Lung (tissue), 12 donors: Measurements from ENCODE around the gene SBF2. TPM values are rescaled to one million over a fixed set of nuclear protein-coding genes. Genes with fewer than 3 reads are reported as not detected.

Experiments used
- ATAC-seq: fragments of 200-7000 bp; cut with Tn5 transposase; one replicate; pipeline ENCODE4 v1.9.1; 2020; ENCODE audit warnings: moderate number of reproducible peaks; ENCODE audit not compliant: insufficient read depth, low FRiP score
- DNase-seq, 3 donors: peaks; one replicate each; pipeline ENCODE4 v3.0.0-alpha.2; 2013 to 2017
- H3K27ac ChIP-seq, 2 donors: one replicate each; pipeline ENCODE4 v1.5.1; 2013; ENCODE audit warnings: mild to moderate bottlenecking in 2 of 2, moderate library complexity in 2 of 2, control low read depth in 1 of 2, inconsistent platforms in 1 of 2, low read depth in 1 of 2, low read length in 1 of 2
- H3K27me3 ChIP-seq, 3 donors: one replicate each; pipeline ENCODE4 v1.5.1; 2013; ENCODE audit warnings: low read length in 2 of 3; ENCODE audit not compliant: control insufficient read depth in 3 of 3, insufficient read depth in 3 of 3
- H3K36me3 ChIP-seq, 4 donors: one replicate each; pipeline ENCODE4 v1.5.1; 2013; ENCODE audit warnings: low read length in 4 of 4, mild to moderate bottlenecking in 1 of 4, moderate library complexity in 1 of 4; ENCODE audit not compliant: control insufficient read depth in 4 of 4, insufficient read depth in 4 of 4
- H3K4me1 ChIP-seq, 5 donors: one replicate each; pipeline ENCODE4 v1.5.1; 2013; ENCODE audit warnings: low read length in 5 of 5, mild to moderate bottlenecking in 2 of 5, moderate library complexity in 1 of 5; ENCODE audit not compliant: control insufficient read depth in 5 of 5, insufficient read depth in 5 of 5
- H3K4me3 ChIP-seq: one replicate; pipeline ENCODE4 v1.5.1; 2013; ENCODE audit warnings: mild to moderate bottlenecking, control low read depth, moderate library complexity
- H3K9ac ChIP-seq, 2 donors: one replicate each; pipeline ENCODE4 v1.5.1; 2013; ENCODE audit warnings: low read length in 2 of 2, control low read depth in 1 of 2; ENCODE audit not compliant: insufficient read depth in 1 of 2
- H3K9me3 ChIP-seq, 4 donors: one replicate each; pipeline ENCODE4 v1.5.1; 2013; ENCODE audit warnings: low read length in 3 of 4, mild to moderate bottlenecking in 1 of 4, moderate library complexity in 1 of 4; ENCODE audit not compliant: control insufficient read depth in 4 of 4, insufficient read depth in 3 of 4
- WGBS, 2 donors: extraction: QIAGEN DNeasy Blood & Tissue Kit; methylation state at CpG; one replicate each; pipeline ENCODE4 v1.1.7; 2013; 5-methylcytosine and 5-hydroxymethylcytosine counted together
- polyA plus RNA-seq, 2 donors: library from polyadenylated mRNA; stranded (reverse); fragments of 200-250 nt; gene quantifications; one replicate each; pipeline ENCODE4 v1.2.1, GENCODE V29; 2013
- total RNA-seq, 2 donors: library from RNA; depleted of rRNA in 1 of 2; stranded (reverse); fragments of >200 nt in 1 of 2; gene quantifications; one replicate each; pipeline ENCODE4 v1.2.1, GENCODE V29; 2014 to 2021
- TF ChIP-seq, protein P1 (sequence below): IDR thresholded peaks from 2 replicates; pipeline ENCODE4 v1.5.1; 2012; ENCODE audit warnings: mild to moderate bottlenecking; ENCODE audit errors: control extremely low read depth, extremely low read depth
- donor health status: control.
- donor health status: control.
- donor health status: Bipolar disorder and iron deficiency.
- donor health status: healthy.
- donor health status: DM: yes; HTN: yes; CAD: no.

SBF2 gene
- total and polyA plus RNA-seq, 4 donors = 4.4 to 104 (median 24.9) TPM

DNA sequence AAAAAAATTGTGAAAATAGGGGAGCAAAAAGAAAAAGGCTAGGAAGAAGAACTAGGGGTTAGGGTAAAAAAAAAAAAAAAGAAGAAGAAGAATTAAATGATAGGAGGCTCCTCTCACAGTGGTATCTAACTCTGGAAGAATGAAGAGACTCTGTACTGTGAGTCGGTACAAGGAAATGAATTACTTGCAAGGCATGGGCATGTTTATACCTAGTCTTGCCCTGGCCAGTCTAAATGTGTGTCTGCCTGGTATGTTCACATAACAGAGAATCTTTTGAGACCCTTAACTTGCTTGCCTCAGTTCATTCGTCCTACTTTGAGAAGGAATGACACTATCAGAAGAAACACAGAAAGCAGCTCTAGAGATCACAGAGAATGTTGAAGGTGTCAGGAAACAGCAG lies 470.6 kb downstream of the SBF2 start:
- H3K27ac ChIP-seq = no peak overlapping the region
- H3K9ac ChIP-seq = no peak overlapping the region
- WGBS, 2 donors = 96% methylated on average over 2 of the region's 2 CpGs
- no peak overlapping the region for H3K4me3 ChIP-seq
- DNase-seq (no peak), ATAC-seq (no peak)
- H3K4me1 ChIP-seq = peaks cover 0 to 14% (median 9%) of the 10 kb centered on the region in 5 donors
- TF ChIP-seq, protein P1, sequence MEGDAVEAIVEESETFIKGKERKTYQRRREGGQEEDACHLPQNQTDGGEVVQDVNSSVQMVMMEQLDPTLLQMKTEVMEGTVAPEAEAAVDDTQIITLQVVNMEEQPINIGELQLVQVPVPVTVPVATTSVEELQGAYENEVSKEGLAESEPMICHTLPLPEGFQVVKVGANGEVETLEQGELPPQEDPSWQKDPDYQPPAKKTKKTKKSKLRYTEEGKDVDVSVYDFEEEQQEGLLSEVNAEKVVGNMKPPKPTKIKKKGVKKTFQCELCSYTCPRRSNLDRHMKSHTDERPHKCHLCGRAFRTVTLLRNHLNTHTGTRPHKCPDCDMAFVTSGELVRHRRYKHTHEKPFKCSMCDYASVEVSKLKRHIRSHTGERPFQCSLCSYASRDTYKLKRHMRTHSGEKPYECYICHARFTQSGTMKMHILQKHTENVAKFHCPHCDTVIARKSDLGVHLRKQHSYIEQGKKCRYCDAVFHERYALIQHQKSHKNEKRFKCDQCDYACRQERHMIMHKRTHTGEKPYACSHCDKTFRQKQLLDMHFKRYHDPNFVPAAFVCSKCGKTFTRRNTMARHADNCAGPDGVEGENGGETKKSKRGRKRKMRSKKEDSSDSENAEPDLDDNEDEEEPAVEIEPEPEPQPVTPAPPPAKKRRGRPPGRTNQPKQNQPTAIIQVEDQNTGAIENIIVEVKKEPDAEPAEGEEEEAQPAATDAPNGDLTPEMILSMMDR = no peak
- H3K27me3 ChIP-seq = no peaks in the 10 kb centered on the region
- H3K36me3 ChIP-seq = peaks cover 1 to 4% (median 3%) of the 10 kb centered on the region in 4 donors
- H3K9me3 ChIP-seq = no peaks in the 10 kb centered on the region

DNA sequence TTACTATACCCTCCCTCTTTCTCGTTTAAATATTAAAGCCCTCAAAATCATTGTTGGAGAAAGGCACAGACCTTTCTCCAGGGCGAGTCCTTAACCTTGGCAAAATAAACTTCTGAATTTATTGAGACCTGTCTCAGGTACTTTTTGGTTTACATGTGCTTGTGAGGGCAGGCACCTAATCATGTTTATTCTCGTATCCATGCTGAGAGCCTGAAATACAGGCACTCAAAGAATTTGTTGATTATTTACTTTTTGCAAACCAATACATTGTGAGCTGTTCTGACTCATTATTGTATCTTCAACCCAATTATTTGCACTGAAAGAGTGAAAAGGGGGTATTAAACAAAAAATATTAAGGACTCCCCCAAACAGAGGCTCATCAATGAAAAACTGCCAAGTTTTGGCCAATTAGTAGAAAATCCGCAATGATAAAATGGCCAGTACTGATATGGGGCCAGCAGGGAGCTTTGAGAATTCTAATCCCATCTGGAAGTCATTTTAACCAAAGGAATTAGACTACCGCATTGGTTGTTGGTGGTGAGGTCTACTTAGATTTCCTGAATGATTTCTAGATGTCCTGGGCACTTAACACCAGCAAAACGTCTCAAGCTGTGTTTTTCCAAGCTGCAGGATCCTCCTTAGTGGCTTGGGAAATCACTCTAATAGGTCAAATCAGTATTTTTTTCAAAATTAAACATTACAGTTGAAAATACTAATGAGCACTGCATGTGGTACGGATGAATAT lies 472.8 kb downstream of the SBF2 start:
- peaks cover 0 to 14% (median 9%) of the 10 kb centered on the region in 5 donors for H3K4me1 ChIP-seq
- no peaks in the 10 kb centered on the region for H3K9me3 ChIP-seq
- DNase-seq (no peak), ATAC-seq (no peak)
- peaks cover 0 to 6% (median 4%) of the 10 kb centered on the region in 4 donors for H3K36me3 ChIP-seq
- no peak overlapping the region for H3K4me3 ChIP-seq
- no peaks in the 10 kb centered on the region for H3K27me3 ChIP-seq
- peak overlapping the region in 1 of 2 donors; percentile 72 for H3K27ac ChIP-seq
- no peak overlapping the region for H3K9ac ChIP-seq
- TF ChIP-seq, protein P1 = no peak
- 78 to 89% methylated on average over 7 of the region's 7 CpGs for WGBS, 2 donors

DNA sequence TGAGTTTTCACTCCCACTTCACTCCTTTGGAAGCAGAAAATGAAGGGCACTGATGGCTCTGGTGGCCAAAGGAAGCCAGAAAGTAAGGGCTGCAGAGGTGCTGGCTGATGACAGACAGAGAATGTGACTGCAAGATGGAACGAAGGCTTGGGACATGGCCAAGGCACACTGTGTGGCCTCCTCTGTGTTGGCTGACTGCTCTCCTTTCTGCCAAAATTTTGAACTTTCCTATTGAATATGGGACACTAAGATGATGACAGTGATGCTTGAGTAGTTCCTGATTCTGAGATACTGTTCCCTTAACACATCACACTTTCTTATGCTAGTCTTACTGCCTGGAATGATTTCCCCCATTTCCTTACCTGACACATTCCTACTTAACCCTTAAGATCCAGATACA lies 473.8 kb downstream of the SBF2 start:
- no peaks in the 10 kb centered on the region for H3K9me3 ChIP-seq
- WGBS, 2 donors = 56 to 60% methylated on average over 1 of the region's 1 CpG
- H3K27ac ChIP-seq = peak overlapping the region in 1 of 2 donors; percentile 72
- peaks cover 0 to 16% (median 9%) of the 10 kb centered on the region in 5 donors for H3K4me1 ChIP-seq
- no peak overlapping the region for H3K9ac ChIP-seq
- TF ChIP-seq, protein P1 = no peak
- H3K4me3 ChIP-seq = no peak overlapping the region
- H3K36me3 ChIP-seq = peaks cover 0 to 13% (median 5%) of the 10 kb centered on the region in 4 donors
- no peak for ATAC-seq
- DNase-seq = peak; percentile 57 to 80 (median 73)
- no peaks in the 10 kb centered on the region for H3K27me3 ChIP-seq
